CD4-positive, alpha-beta T cell treated with Interleukin-17A for 4 hours (primary cell): ENCODE data around the gene MAST4.
"Not testable (repeated sequence)": the region's sequence is repeated elsewhere in the genome, so short reads cannot be mapped to it uniquely, and the experiment has no call there.

Experiments
- DNase-seq: peaks from one replicate; pipeline ENCODE4 v3.0.0-alpha.2; 2020; ENCODE audit warnings: mixed read lengths

The MAST4 gene

GRCh38 chr5:66814146-66814991 lies 218.2 kb downstream of the MAST4 start:
- DNase-seq: peak; percentile 57

- no peak for DNase-seq
These were observed 222.2 kb downstream of the MAST4 start for GRCh38 chr5:66818304-66818934.

GRCh38 chr5:66818935-66819328 lies 222.7 kb downstream of the MAST4 start:
- no peak for DNase-seq

GRCh38 chr5:66820630-66821207 lies 224.5 kb downstream of the MAST4 start:
- DNase-seq: no peak

GRCh38 chr5:66821688-66822429 lies 225.7 kb downstream of the MAST4 start:
- DNase-seq: no peak

- not testable (repeated sequence) for DNase-seq
These were observed 226.7 kb downstream of the MAST4 start for GRCh38 chr5:66822906-66823305.

- no peak for DNase-seq
These were observed 228.3 kb downstream of the MAST4 start for GRCh38 chr5:66824476-66824875.

GRCh38 chr5:66826263-66826662 lies 230.1 kb downstream of the MAST4 start:
- DNase-seq: no peak

- no peak for DNase-seq
These were observed 230.5 kb downstream of the MAST4 start for GRCh38 chr5:66826696-66827095.

GRCh38 chr5:66828046-66828547 lies 231.9 kb downstream of the MAST4 start:
- DNase-seq: no peak

GRCh38 chr5:66828548-66829357 lies 232.6 kb downstream of the MAST4 start:
- peak; percentile 53 for DNase-seq

- no peak for DNase-seq
These were observed 233.1 kb downstream of the MAST4 start for GRCh38 chr5:66829358-66829674.

GRCh38 chr5:66829826-66830225 lies 233.6 kb downstream of the MAST4 start:
- no peak for DNase-seq

GRCh38 chr5:66830636-66831035 lies 234.4 kb downstream of the MAST4 start:
- DNase-seq: no peak

- DNase-seq: no peak
These were observed 243.5 kb downstream of the MAST4 start for GRCh38 chr5:66839636-66840185.

- DNase-seq: no peak
These were observed 244.4 kb downstream of the MAST4 start for GRCh38 chr5:66840511-66841013.

GRCh38 chr5:66841264-66841663 lies 245.1 kb downstream of the MAST4 start:
- DNase-seq: no peak

- no peak for DNase-seq
These were observed 246.3 kb downstream of the MAST4 start for GRCh38 chr5:66842540-66842939.

GRCh38 chr5:66843065-66843464 lies 246.9 kb downstream of the MAST4 start:
- DNase-seq: no peak

- no peak for DNase-seq
These were observed 252.8 kb downstream of the MAST4 start for GRCh38 chr5:66848749-66849641.

- DNase-seq: no peak
These were observed 253.6 kb downstream of the MAST4 start for GRCh38 chr5:66849803-66850202.
